HEK293 (cell line): ENCODE data around the gene SNX4.

Experiments
- CTCF ChIA-PET: fragments of 350-600 bp; formaldehyde crosslinking; extraction: SDS; loops from one replicate; lab custom pipeline; 2021; ENCODE audit warnings: antibody characterized with exemption; lab: Yijun Ruan, JAX
- POLR2A ChIA-PET: fragments of 300-600 bp; formaldehyde crosslinking; extraction: SDS; loops from one replicate; lab custom pipeline; 2020; ENCODE audit warnings: antibody characterized with exemption, inconsistent platforms; lab: Yijun Ruan, JAX
- H3K27ac ChIP-seq: fragments of 200-500 bp; sonication (Bioruptor generic); 2 replicates; pipeline ENCODE4 v1.5.1; 2014; ENCODE audit warnings: low read depth, low read length, control low read depth, inconsistent platforms; ENCODE audit errors: extremely low read depth
- H3K36me3 ChIP-seq, 2 experiments: fragments of 200-500 bp in 1 of 2; sonication (Bioruptor generic) in 1 of 2; 1 replicate in 1 of 2; 2 replicates in 1 of 2; pipeline ENCODE4 v1.5.1; 2014 to 2017; ENCODE audit warnings: inconsistent platforms in 2 of 2, low read length in 2 of 2; ENCODE audit not compliant: control insufficient read depth in 2 of 2, insufficient read depth in 1 of 2
- H3K4me1 ChIP-seq: fragments of 200-500 bp; sonication (Bioruptor generic); 2 replicates; pipeline ENCODE4 v1.5.1; 2014; ENCODE audit warnings: mild to moderate bottlenecking, low read length, inconsistent platforms; ENCODE audit not compliant: control insufficient read depth, insufficient read depth
- H3K4me3 ChIP-seq: 2 replicates; pipeline ENCODE4 v1.5.1; 2011; ENCODE audit warnings: low read depth, mild to moderate bottlenecking, control low read depth, low read length, moderate library complexity
- H3K9me3 ChIP-seq: fragments of 200-500 bp; sonication (Bioruptor generic); 2 replicates; pipeline ENCODE4 v1.5.1; 2014; ENCODE audit warnings: low read depth, low read length, inconsistent platforms; ENCODE audit not compliant: control insufficient read depth, insufficient read depth
- GLI4 ChIP-seq: fragments of 450-650 bp; formaldehyde crosslinking; IDR thresholded peaks from 2 replicates; pipeline ENCODE4 v1.5.1; 2016; ENCODE audit warnings: missing biosample characterization, missing genetic modification characterization
- KLF7 ChIP-seq: fragments of 450-650 bp; formaldehyde crosslinking; IDR thresholded peaks from 2 replicates; pipeline ENCODE4 v1.5.1; 2016; ENCODE audit warnings: missing biosample characterization, missing genetic modification characterization, borderline replicate concordance
- TCF7L2 ChIP-seq: IDR thresholded peaks from 2 replicates; pipeline ENCODE4 v1.6.1; 2011; ENCODE audit warnings: low read depth, mild to moderate bottlenecking, inconsistent platforms, low read length, moderate library complexity, borderline replicate concordance
- WT1 ChIP-seq: fragments of 450-650 bp; formaldehyde crosslinking; IDR thresholded peaks from 2 replicates; pipeline ENCODE4 v1.5.1; 2016; ENCODE audit warnings: missing biosample characterization, missing genetic modification characterization
- ZNF121 ChIP-seq: fragments of 450-650 bp; formaldehyde crosslinking; IDR thresholded peaks from 2 replicates; pipeline ENCODE4 v1.5.1; 2016; ENCODE audit warnings: missing biosample characterization, missing genetic modification characterization
- ZNF155 ChIP-seq: fragments of 450-650 bp; formaldehyde crosslinking; IDR thresholded peaks from 2 replicates; pipeline ENCODE4 v1.5.1; 2016; ENCODE audit warnings: missing biosample characterization, missing genetic modification characterization
- ZNF23 ChIP-seq: fragments of 450-650 bp; formaldehyde crosslinking; IDR thresholded peaks from 2 replicates; pipeline ENCODE4 v1.5.1; 2016; ENCODE audit warnings: missing biosample characterization, missing genetic modification characterization, borderline replicate concordance
- ZNF324 ChIP-seq: fragments of 450-650 bp; formaldehyde crosslinking; IDR thresholded peaks from 2 replicates; pipeline ENCODE4 v1.5.1; 2016; ENCODE audit warnings: missing biosample characterization, missing genetic modification characterization
- ZNF394 ChIP-seq: fragments of 450-650 bp; formaldehyde crosslinking; IDR thresholded peaks from 2 replicates; pipeline ENCODE4 v1.5.1; 2016; ENCODE audit warnings: missing biosample characterization, missing genetic modification characterization, mild to moderate bottlenecking, moderate library complexity, borderline replicate concordance
- ZNF529 ChIP-seq: fragments of 450-650 bp; formaldehyde crosslinking; IDR thresholded peaks from 2 replicates; pipeline ENCODE4 v1.5.1; 2017; ENCODE audit warnings: missing genetic modification characterization, missing biosample characterization; ENCODE audit not compliant: insufficient replicate concordance
- ZNF544 ChIP-seq: fragments of 450-650 bp; formaldehyde crosslinking; IDR thresholded peaks from 2 replicates; pipeline ENCODE4 v1.5.0; 2017; ENCODE audit warnings: missing biosample characterization, missing genetic modification characterization
- ZNF549 ChIP-seq: fragments of 450-650 bp; IDR thresholded peaks from 2 replicates; pipeline ENCODE4 v1.5.1; 2018; ENCODE audit warnings: missing biosample characterization, missing genetic modification characterization, mild to moderate bottlenecking, inconsistent platforms, moderate library complexity
- ZNF555 ChIP-seq: fragments of 450-650 bp; formaldehyde crosslinking; conservative IDR thresholded peaks from 2 replicates; pipeline ENCODE4 v1.5.1; 2017; ENCODE audit warnings: missing biosample characterization, mild to moderate bottlenecking, missing genetic modification characterization, inconsistent platforms
- ZNF596 ChIP-seq: fragments of 450-650 bp; IDR thresholded peaks from 2 replicates; pipeline ENCODE4 v1.5.0; 2018; ENCODE audit warnings: missing biosample characterization, mild to moderate bottlenecking, missing genetic modification characterization, moderate library complexity
- ZNF600 ChIP-seq: fragments of 450-650 bp; formaldehyde crosslinking; IDR thresholded peaks from 2 replicates; pipeline ENCODE4 v1.5.1; 2016; ENCODE audit warnings: missing biosample characterization, missing genetic modification characterization
- ZNF624 ChIP-seq: fragments of 450-650 bp; formaldehyde crosslinking; IDR thresholded peaks from 2 replicates; pipeline ENCODE4 v1.5.1; 2017; ENCODE audit warnings: missing biosample characterization, missing genetic modification characterization
- ZNF629 ChIP-seq: fragments of 450-650 bp; formaldehyde crosslinking; IDR thresholded peaks from 2 replicates; pipeline ENCODE4 v1.5.1; 2017; ENCODE audit warnings: missing biosample characterization, missing genetic modification characterization
- ZNF670 ChIP-seq: fragments of 450-650 bp; formaldehyde crosslinking; IDR thresholded peaks from 2 replicates; pipeline ENCODE4 v1.5.1; 2016; ENCODE audit warnings: missing biosample characterization, missing genetic modification characterization, low read depth
- ZNF785 ChIP-seq: fragments of 450-650 bp; formaldehyde crosslinking; IDR thresholded peaks from 2 replicates; pipeline ENCODE4 v1.5.1; 2016; ENCODE audit warnings: missing biosample characterization, missing genetic modification characterization
- ZNF791 ChIP-seq: fragments of 450-650 bp; formaldehyde crosslinking; IDR thresholded peaks from 2 replicates; pipeline ENCODE4 v1.5.1; 2016; ENCODE audit warnings: missing biosample characterization, missing genetic modification characterization
- ZNF843 ChIP-seq: fragments of 450-650 bp; formaldehyde crosslinking; IDR thresholded peaks from 2 replicates; pipeline ENCODE4 v1.5.1; 2016; ENCODE audit warnings: missing biosample characterization, missing genetic modification characterization
- TF ChIP-seq, protein P1 (sequence below): fragments of 450-650 bp; formaldehyde crosslinking; conservative IDR thresholded peaks from 2 replicates; pipeline ENCODE4 v1.5.1; 2016; ENCODE audit warnings: low read depth, missing biosample characterization, missing genetic modification characterization
- TF ChIP-seq, protein P2 (sequence below): fragments of 450-650 bp; IDR thresholded peaks from 2 replicates; pipeline ENCODE4 v1.5.1; 2018; ENCODE audit warnings: missing biosample characterization, missing genetic modification characterization
- TF ChIP-seq, protein P3 (sequence below): fragments of 450-650 bp; formaldehyde crosslinking; IDR thresholded peaks from 2 replicates; pipeline ENCODE4 v1.5.1; 2017; ENCODE audit warnings: missing biosample characterization, missing genetic modification characterization
- TF ChIP-seq, protein P4 (sequence below): fragments of 450-650 bp; formaldehyde crosslinking; IDR thresholded peaks from 2 replicates; pipeline ENCODE4 v1.5.0; 2017; ENCODE audit warnings: missing biosample characterization, missing genetic modification characterization, borderline replicate concordance

SNX4 gene

DNA sequence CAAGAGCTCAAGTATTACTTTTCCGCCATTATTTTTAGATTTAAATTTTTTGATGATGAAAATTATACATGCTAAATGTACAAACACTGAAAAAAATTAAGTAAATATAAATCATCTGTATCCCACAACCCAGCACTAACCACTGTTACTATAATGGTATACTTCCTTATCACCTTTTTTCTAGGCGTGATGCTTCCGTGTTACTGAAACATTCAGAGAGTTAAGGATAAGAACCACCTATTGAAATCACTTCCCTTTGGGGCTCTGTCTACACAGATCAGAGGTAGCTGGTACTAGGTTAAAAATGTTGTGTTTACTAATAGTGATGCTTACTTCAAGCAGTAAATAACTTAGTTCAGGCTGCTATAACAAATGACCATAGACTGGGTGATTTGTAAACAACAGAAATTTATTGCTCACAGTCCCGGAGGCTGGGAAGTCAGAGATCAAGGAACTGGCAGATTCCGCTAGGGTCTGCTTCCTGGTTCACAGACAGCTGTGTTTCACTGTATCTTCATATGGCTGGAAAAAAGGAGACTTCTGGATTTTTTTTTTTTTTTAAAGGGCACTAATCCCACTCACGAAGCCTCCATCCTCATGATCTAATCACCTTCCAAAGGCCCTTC, 6.4 kb downstream of the SNX4 start:
- H3K4me3 ChIP-seq = no peak overlapping the region
- peaks cover 9 to 59% of the 10 kb centered on the region in 2 experiments; a peak in 2 of 3 replicates for H3K36me3 ChIP-seq
- ChIA-PET POLR2A (interaction anchor here (0.6 kb wide), 1 partner anchor 9 kb away, joined by 3 read pairs; no protein-coding TSS in a partner anchor), CTCF (interaction anchor here (0.7 kb wide), 1 partner anchor 30 kb away, joined by 5 read pairs; no protein-coding TSS in a partner anchor)
- no peaks in the 10 kb centered on the region for H3K9me3 ChIP-seq
- no peak overlapping the region for H3K27ac ChIP-seq
- TF ChIP-seq, protein P1, sequence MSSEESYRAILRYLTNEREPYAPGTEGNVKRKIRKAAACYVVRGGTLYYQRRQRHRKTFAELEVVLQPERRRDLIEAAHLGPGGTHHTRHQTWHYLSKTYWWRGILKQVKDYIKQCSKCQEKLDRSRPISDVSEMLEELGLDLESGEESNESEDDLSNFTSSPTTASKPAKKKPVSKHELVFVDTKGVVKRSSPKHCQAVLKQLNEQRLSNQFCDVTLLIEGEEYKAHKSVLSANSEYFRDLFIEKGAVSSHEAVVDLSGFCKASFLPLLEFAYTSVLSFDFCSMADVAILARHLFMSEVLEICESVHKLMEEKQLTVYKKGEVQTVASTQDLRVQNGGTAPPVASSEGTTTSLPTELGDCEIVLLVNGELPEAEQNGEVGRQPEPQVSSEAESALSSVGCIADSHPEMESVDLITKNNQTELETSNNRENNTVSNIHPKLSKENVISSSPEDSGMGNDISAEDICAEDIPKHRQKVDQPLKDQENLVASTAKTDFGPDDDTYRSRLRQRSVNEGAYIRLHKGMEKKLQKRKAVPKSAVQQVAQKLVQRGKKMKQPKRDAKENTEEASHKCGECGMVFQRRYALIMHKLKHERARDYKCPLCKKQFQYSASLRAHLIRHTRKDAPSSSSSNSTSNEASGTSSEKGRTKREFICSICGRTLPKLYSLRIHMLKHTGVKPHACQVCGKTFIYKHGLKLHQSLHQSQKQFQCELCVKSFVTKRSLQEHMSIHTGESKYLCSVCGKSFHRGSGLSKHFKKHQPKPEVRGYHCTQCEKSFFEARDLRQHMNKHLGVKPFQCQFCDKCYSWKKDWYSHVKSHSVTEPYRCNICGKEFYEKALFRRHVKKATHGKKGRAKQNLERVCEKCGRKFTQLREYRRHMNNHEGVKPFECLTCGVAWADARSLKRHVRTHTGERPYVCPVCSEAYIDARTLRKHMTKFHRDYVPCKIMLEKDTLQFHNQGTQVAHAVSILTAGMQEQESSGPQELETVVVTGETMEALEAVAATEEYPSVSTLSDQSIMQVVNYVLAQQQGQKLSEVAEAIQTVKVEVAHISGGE (tag by site-specific recombination) = no peak
- no peak for TF ChIP-seq ZNF600 (tag by site-specific recombination)
- TF ChIP-seq, protein P2, sequence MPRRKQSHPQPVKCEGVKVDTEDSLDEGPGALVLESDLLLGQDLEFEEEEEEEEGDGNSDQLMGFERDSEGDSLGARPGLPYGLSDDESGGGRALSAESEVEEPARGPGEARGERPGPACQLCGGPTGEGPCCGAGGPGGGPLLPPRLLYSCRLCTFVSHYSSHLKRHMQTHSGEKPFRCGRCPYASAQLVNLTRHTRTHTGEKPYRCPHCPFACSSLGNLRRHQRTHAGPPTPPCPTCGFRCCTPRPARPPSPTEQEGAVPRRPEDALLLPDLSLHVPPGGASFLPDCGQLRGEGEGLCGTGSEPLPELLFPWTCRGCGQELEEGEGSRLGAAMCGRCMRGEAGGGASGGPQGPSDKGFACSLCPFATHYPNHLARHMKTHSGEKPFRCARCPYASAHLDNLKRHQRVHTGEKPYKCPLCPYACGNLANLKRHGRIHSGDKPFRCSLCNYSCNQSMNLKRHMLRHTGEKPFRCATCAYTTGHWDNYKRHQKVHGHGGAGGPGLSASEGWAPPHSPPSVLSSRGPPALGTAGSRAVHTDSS (tag by site-specific recombination) = no peak
- TF ChIP-seq ZNF324 (tag by site-specific recombination) = no peak
- no peak for TF ChIP-seq GLI4
- TF ChIP-seq ZNF791 = no peak
- no peak for TF ChIP-seq ZNF670 (tag by site-specific recombination)
- no peak for TF ChIP-seq ZNF23
- no peak for TF ChIP-seq ZNF624 (tag by site-specific recombination)
- no peak for TF ChIP-seq KLF7 (tag by site-specific recombination)
- no peak for TF ChIP-seq ZNF596 (tag by site-specific recombination)
- TF ChIP-seq ZNF549 (tag by site-specific recombination) = no peak
- TF ChIP-seq ZNF555 (tag by site-specific recombination) = no peak
- TF ChIP-seq ZNF394 = no peak
- no peak for TF ChIP-seq ZNF785 (tag by site-specific recombination)
- TF ChIP-seq, protein P3, sequence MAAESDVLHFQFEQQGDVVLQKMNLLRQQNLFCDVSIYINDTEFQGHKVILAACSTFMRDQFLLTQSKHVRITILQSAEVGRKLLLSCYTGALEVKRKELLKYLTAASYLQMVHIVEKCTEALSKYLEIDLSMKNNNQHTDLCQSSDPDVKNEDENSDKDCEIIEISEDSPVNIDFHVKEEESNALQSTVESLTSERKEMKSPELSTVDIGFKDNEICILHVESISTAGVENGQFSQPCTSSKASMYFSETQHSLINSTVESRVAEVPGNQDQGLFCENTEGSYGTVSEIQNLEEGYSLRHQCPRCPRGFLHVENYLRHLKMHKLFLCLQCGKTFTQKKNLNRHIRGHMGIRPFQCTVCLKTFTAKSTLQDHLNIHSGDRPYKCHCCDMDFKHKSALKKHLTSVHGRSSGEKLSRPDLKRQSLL (tag by site-specific recombination) = no peak
- no peak for TF ChIP-seq WT1 (tag by site-specific recombination)
- peaks cover 7% of the 10 kb centered on the region; the same call in 1 of the 2 replicates for H3K4me1 ChIP-seq

DNA sequence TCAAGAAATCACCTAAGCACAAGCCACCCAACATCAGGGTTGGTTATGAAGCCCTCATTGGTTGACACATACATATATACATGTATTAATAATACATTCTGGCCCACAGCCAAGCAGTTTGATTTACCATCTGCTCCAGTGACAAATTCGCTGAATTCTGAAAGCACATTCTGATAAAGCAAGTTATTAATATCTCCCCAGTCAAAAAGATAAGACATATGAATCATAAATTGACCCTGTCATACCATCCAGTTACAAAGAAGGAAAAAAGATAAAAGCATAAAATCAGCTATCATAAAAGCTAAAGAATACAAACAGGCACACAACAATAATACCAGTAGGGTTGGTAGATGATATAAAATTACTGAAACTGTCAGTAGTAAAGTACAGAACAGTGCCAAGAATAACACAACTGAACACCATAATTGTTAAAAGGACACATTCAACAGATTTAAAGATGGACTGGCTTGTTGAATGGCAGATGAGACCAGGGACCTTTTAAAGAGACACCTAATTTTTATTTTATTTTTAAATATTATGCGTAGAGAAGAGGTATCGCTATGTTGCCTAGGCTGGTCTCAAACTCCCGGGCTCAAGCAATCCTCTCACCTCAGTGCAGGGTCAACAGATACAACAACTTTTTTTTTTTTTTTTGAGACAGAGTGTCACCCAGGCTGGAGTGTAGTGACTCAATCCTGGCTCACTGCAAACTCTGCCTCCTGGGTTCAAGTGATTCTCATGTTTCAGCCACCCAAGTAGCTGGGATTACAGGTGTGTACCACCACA, 7.7 kb downstream of the SNX4 start:
- no peaks in the 10 kb centered on the region for H3K9me3 ChIP-seq
- ChIA-PET POLR2A (no interaction called here), CTCF (no interaction called here)
- H3K36me3 ChIP-seq = peaks cover 9 to 57% of the 10 kb centered on the region in 2 experiments; a peak in 2 of 3 replicates
- H3K4me3 ChIP-seq = no peak overlapping the region
- peak overlapping the region; percentile 11; the same call in 1 of the 2 replicates for H3K27ac ChIP-seq
- H3K4me1 ChIP-seq = peaks cover 7% of the 10 kb centered on the region; the same call in 1 of the 2 replicates
- TF ChIP-seq TCF7L2 (peak; percentile 75; the same call in 1 of the 2 replicates), ZNF544 (tag by site-specific recombination) (peak; percentile 67; the same call in 1 of the 2 replicates), ZNF121 (tag by site-specific recombination) (no peak), ZNF843 (tag by site-specific recombination) (peak; percentile 98), ZNF155 (tag by site-specific recombination) (no peak), ZNF629 (tag by site-specific recombination) (peak; percentile 18; the same call in 1 of the 2 replicates), ZNF529 (tag by site-specific recombination) (no peak)
- TF ChIP-seq, protein P4, sequence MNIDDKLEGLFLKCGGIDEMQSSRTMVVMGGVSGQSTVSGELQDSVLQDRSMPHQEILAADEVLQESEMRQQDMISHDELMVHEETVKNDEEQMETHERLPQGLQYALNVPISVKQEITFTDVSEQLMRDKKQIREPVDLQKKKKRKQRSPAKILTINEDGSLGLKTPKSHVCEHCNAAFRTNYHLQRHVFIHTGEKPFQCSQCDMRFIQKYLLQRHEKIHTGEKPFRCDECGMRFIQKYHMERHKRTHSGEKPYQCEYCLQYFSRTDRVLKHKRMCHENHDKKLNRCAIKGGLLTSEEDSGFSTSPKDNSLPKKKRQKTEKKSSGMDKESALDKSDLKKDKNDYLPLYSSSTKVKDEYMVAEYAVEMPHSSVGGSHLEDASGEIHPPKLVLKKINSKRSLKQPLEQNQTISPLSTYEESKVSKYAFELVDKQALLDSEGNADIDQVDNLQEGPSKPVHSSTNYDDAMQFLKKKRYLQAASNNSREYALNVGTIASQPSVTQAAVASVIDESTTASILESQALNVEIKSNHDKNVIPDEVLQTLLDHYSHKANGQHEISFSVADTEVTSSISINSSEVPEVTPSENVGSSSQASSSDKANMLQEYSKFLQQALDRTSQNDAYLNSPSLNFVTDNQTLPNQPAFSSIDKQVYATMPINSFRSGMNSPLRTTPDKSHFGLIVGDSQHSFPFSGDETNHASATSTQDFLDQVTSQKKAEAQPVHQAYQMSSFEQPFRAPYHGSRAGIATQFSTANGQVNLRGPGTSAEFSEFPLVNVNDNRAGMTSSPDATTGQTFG = peak; percentile 79; the same call in 1 of the 2 replicates
